GDM1 (cell line): ENCODE results near the gene ZNF197.
"Not testable (repeated sequence)": the region's sequence is repeated elsewhere in the genome, so short reads cannot be mapped to it uniquely, and the experiment has no call there.

ENCODE experiments used
- DNase-seq: peaks from one replicate; lab custom pipeline; 2025; lab: John Stamatoyannopoulos, UW

ZNF197 gene

DNA sequence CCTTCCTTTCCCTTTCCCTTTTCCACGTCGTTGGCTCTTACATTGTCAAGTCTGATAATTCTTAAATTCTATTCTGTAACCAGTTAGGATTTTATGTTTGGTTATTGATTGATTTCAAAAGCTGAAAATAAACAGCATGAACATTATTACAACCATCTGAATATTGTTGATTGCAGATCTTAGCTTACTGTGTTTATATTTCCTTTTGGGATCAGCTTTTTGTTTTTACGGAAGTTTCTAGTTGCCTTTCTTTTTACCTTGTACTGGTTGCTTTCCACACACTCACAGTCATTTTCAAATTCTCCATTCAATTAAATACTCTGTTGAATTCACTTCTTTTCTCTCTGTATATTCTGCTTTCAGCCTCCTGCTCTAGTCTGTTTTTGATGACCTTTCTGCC is 40.3 kb downstream of the ZNF197 start:
- DNase-seq: no peak

DNA sequence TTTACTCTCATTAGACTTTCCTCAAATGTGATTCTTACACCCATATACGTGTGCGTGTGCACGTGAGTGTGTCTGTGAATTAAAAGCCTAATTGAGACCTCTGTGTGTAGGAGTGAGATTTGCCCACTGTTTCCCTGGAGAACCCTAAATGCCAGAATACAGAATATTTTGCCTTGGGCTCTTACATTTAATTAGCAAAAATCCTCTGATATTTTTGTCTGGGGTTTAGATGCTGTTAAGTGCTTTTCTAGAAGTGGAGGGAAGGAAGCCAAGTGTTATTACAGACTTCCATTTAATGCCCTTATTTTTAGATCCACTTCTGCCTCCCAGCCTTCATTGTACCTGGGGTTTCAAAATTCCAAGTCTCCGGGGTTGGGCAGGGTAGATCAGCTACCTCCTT is 41.5 kb downstream of the ZNF197 start:
- DNase-seq: no peak

DNA sequence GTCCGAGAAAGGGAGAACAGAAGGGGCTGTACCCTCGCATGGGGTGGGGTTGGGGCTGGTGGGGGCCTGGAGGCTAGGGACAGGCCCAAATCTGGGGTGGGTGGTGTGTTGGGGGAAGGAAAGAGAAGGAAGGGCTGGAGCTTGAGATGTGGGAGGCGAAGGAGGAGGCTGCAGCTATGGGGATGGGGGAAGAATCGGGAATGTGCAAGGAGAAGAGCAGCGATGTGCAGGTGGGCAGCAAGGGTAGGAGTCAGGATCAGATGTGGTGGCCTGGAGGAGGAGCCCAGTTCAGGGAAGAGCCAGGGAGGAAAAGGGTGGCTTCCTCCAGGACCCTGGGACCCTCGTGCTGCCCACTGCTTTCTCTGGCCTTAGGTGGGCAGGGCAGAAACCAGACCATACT is 44.9 kb downstream of the ZNF197 start:
- no peak for DNase-seq

DNA sequence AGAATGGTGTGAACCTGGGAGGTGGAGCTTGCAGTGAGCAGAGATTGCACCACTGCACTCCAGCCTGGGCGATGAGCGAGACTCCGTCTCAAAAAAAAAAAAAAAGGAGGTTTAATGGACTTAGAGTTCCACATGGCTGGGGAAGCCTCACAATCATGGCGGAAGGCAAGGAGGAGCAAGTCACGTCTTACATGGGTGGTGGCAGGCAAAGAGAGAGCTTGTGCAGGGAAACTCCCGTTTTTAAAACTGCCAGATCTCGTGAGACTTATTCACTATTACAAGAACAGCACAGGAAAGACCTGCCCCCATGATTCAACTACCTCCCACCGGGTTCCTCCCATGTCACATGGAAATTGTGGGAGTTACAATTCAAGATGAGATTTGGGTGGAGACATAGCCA is 48.6 kb downstream of the ZNF197 start:
- not testable (repeated sequence) for DNase-seq

DNA sequence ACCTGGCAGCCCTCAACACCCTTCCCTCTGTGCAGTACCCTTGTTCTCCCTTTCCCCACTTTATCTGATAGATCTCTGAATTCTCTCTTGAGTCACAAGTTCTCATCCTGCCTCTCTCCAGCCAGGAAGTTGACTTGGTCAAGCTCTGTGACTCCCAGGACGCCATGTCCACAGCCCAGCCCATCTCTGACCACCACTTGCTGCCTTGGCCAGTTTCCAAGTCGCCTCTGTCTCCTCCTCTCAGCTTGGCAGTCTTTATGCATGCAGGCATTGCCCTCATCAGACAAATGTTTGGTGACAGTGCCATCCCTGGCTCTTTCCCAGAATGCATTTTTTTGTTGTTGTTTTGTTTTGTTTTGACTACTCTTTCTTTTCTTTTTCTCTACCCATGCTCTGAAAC is 49.4 kb downstream of the ZNF197 start:
- no peak for DNase-seq

DNA sequence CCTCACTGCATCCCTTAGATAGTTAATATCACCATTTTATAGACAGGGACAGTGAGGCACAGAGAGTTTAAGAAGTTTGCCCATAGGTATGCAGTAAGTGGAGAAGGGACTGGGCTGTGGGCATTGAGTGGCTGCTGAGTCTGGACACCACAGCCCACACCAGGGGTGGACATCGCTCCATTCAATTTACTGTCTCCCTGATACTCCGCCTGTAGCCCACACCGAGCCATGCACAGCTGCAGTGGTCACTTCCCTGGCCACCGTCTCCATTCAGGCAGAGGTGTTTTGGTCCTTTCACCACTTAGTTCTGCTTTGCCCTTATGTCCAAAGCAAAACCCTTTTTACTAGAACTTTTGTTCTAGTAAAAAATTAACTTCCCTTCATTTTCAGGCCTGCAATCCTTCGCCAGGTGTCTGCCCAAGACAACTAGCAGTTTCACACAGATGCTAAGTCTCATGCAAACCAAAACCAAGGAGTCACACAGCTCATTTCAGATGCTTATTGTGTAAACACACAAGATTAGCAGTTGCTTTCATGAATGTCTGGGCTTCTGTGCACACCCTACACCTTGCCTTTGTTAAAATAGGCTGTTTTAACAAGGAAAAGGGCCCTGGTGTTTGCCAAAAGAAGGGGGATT is 53.8 kb downstream of the ZNF197 start:
- DNase-seq: no peak

DNA sequence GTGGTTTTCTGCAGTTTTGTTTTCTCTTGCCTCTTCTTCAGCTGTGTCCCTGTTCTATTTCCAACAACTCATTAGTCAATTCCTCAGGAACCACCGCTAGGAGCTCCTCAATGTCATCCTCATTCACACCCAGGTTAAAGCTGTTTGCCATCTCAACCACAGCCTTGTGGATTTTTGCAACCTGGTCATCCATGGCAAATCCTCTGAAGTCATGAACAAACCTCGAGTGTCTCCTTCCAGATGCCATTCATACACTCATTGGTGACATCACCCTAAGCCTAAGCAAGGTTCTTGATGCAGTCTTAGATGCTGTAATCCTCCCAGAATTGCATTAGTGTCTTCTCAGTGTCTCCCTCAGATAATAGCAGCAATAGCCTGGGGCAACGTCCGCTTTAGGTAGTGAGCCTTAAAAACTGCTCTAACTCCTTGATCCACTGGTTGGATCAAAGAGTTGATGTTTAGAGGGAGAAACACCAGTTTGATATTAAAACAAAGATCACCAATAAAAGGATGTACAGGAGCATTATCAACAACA is 56.2 kb downstream of the ZNF197 start:
- no peak for DNase-seq

DNA sequence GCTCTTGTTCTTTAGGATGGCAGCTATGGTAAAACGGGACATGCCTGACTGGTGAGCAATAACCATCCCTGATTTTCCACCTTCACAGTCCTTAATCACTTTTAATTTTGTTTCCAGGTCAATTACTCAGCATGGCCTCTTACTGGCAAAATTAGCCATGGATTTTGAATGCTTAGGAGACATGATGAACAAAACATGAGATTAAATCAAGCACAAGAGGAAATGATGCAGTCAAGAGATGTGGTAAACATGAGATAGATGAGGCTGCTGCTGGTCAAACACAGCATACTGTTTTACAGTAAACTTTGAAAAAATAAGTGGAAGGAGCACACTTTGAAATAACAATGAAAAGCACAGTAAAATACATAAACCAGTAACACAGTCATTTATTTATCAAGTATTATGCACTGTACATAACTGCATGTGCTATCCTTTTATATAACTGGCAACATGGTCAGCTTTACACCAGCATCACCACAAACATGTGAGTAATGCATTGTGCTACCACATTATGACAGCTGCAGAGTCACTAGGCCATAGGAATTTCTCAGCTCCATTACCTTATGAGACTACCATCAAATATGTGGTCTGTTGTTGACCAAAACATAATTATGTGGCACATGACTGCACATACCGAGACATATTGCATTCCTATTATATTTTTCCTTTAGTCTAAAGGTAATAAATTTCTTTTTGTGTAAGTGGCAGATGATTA is 57.5 kb downstream of the ZNF197 start:
- no peak for DNase-seq

DNA sequence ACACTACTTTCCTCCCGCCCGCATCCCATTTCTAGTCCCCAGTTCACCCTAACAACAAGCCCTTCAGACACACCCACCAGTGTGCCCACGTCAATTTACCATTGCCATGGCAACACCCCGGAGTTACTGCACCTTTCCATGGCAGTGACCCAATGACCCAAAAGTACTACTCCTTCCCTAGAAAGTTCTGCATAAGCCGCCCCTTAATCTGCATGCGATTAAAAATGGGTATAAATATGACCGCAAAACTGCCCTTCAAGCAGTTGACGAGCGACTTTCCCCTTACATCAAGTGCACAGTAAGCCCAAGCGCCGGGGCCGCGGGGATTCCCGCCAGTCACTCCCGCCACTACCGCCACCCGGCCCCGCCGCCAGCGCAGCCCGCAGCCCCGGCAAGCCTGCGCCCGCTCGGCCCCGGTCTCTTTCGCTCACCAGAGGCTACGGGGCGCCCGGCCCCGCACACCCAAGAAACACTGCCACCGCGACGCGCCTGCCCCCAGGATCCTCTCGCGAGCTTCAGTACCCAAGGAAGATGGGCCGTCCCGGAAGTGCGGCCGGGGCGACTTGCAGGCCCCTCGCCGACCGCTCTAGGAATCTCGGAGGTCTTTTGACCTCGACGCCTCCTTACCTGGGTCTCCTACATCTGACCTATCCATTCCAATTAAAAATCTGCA is 60.4 kb downstream of the ZNF197 start:
- DNase-seq: no peak

DNA sequence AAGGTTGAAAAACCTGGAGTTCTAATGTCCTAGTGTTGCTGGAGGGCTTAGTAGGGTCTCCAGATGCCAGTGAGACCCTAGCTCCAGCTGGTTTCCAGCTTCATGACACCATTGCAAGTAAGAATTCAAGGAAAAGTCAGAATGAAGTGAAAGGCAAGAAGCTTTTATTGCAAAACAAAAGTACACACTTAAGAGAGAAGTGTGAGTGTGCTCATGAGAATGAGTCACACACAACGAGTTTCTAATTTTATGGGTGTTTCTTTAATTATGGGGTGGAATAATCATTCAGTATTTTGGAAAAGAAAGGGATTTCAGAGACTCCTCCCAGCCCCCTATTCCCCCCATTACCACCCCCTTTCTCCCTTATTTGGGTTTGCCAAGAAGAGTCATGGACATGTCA is 63.1 kb downstream of the ZNF197 start:
- no peak for DNase-seq
